H9 (cell line): ENCODE measurements around the gene SBK2. TPM values are rescaled to one million over a fixed set of nuclear protein-coding genes. Genes with fewer than 3 reads are reported as not detected.
A peak's percentile ranks its signal among the peaks of the same experiment; 100 is the strongest.

Source experiments
- DNase-seq: peaks from one replicate; pipeline ENCODE4 v3.0.0-alpha.2; 2017
- H2AFZ ChIP-seq: one replicate; pipeline ENCODE4 v1.6.1; 2013; ENCODE audit warnings: mild to moderate bottlenecking, low read length, control low read depth, moderate library complexity
- H2AK5ac ChIP-seq: 2 replicates; pipeline ENCODE4 v1.6.1; 2013; ENCODE audit warnings: low read length, control low read depth, mixed read lengths; ENCODE audit not compliant: insufficient read length
- H2BK120ac ChIP-seq: one replicate; pipeline ENCODE4 v1.6.1; 2013; ENCODE audit warnings: low read depth, mild to moderate bottlenecking, low read length, control low read depth, inconsistent platforms; ENCODE audit not compliant: poor library complexity, severe bottlenecking
- H2BK12ac ChIP-seq: 2 replicates; pipeline ENCODE4 v1.6.1; 2013; ENCODE audit warnings: low read length, control low read depth, mixed read lengths, low read depth; ENCODE audit not compliant: insufficient read length
- H2BK15ac ChIP-seq: 2 replicates; pipeline ENCODE4 v1.6.1; 2013; ENCODE audit warnings: low read depth, low read length, control low read depth
- H2BK20ac ChIP-seq: one replicate; pipeline ENCODE4 v1.6.1; 2013; ENCODE audit warnings: low read depth, mild to moderate bottlenecking, low read length, control low read depth, inconsistent platforms; ENCODE audit not compliant: poor library complexity, severe bottlenecking
- H2BK5ac ChIP-seq: 2 replicates; pipeline ENCODE4 v1.6.1; 2013; ENCODE audit warnings: low read length, control low read depth, mixed read lengths; ENCODE audit not compliant: insufficient read length
- H3K14ac ChIP-seq: 2 replicates; pipeline ENCODE4 v1.6.1; 2013; ENCODE audit warnings: low read length, control low read depth; ENCODE audit not compliant: insufficient read depth
- H3K18ac ChIP-seq: 2 replicates; pipeline ENCODE4 v1.6.1; 2013; ENCODE audit warnings: low read depth, mild to moderate bottlenecking, mixed read lengths, low read length, control low read depth; ENCODE audit not compliant: insufficient read length
- H3K23ac ChIP-seq: 2 replicates; pipeline ENCODE4 v1.6.1; 2013; ENCODE audit warnings: low read length, control low read depth, mixed read lengths, low read depth; ENCODE audit not compliant: insufficient read length
- H3K23me2 ChIP-seq: 2 replicates; pipeline ENCODE4 v1.6.1; 2013; ENCODE audit warnings: low read depth, mild to moderate bottlenecking, mixed read lengths, low read length, control low read depth; ENCODE audit not compliant: insufficient read length, poor library complexity, severe bottlenecking
- H3K27ac ChIP-seq: 2 replicates; pipeline ENCODE4 v1.5.1; 2013; ENCODE audit warnings: low read length, control low read depth, mixed read lengths, low read depth; ENCODE audit not compliant: insufficient read length
- H3K27me3 ChIP-seq: 2 replicates; pipeline ENCODE4 v1.6.1; 2013; ENCODE audit warnings: low read length, control low read depth, inconsistent platforms; ENCODE audit not compliant: insufficient read depth
- H3K4ac ChIP-seq: 2 replicates; pipeline ENCODE4 v1.6.1; 2013; ENCODE audit warnings: low read depth, mild to moderate bottlenecking, control low read depth, inconsistent platforms, low read length, moderate library complexity
- H3K4me1 ChIP-seq: 2 replicates; pipeline ENCODE4 v1.6.1; 2013; ENCODE audit warnings: low read length, control low read depth, inconsistent platforms; ENCODE audit not compliant: insufficient read depth
- H3K4me2 ChIP-seq: 2 replicates; pipeline ENCODE4 v1.6.1; 2013; ENCODE audit warnings: low read length, control low read depth, mixed read lengths; ENCODE audit not compliant: insufficient read length, insufficient read depth
- H3K56ac ChIP-seq: 2 replicates; pipeline ENCODE4 v1.6.1; 2013; ENCODE audit warnings: low read depth, mild to moderate bottlenecking, mixed read lengths, low read length, control low read depth; ENCODE audit not compliant: insufficient read length
- H3K79me1 ChIP-seq: 2 replicates; pipeline ENCODE4 v1.6.1; 2013; ENCODE audit warnings: low read depth, mild to moderate bottlenecking, moderate library complexity, low read length, control low read depth, inconsistent platforms; ENCODE audit not compliant: insufficient read depth, poor library complexity, severe bottlenecking
- H3K79me2 ChIP-seq: 2 replicates; pipeline ENCODE4 v1.6.1; 2013; ENCODE audit warnings: low read length, control low read depth, inconsistent platforms; ENCODE audit not compliant: insufficient read depth
- H3K9ac ChIP-seq: 2 replicates; pipeline ENCODE4 v1.6.1; 2013; ENCODE audit warnings: low read length, control low read depth, mixed read lengths; ENCODE audit not compliant: insufficient read length; ENCODE audit errors: extremely low read depth
- H3K9me3 ChIP-seq: one replicate; pipeline ENCODE4 v1.6.1; 2013; ENCODE audit warnings: low read depth, low read length, inconsistent platforms; ENCODE audit not compliant: control insufficient read depth
- H3T11ph ChIP-seq: one replicate; pipeline ENCODE4 v1.6.1; 2013; ENCODE audit warnings: mild to moderate bottlenecking, low read length, control low read depth, inconsistent platforms
- H4K20me1 ChIP-seq: one replicate; pipeline ENCODE4 v1.6.1; 2013; ENCODE audit not compliant: control insufficient read depth, insufficient read length, insufficient read depth
- H4K5ac ChIP-seq: 2 replicates; pipeline ENCODE4 v1.6.1; 2013; ENCODE audit warnings: low read depth, mild to moderate bottlenecking, mixed read lengths, low read length, control low read depth; ENCODE audit not compliant: insufficient read length
- H4K8ac ChIP-seq: replicated peaks from 2 replicates; pipeline ENCODE4 v1.6.1; 2013; ENCODE audit warnings: low read length, control low read depth, mixed read lengths, low read depth; ENCODE audit not compliant: insufficient read length
- H4K91ac ChIP-seq: 2 replicates; pipeline ENCODE4 v1.6.1; 2013; ENCODE audit warnings: low read depth, mild to moderate bottlenecking, moderate library complexity, mixed read lengths, low read length, control low read depth; ENCODE audit not compliant: insufficient read length
- H3K27ac Mint-ChIP-seq, 3 experiments: 2 replicates in 2 of 3; 3 replicates in 1 of 3; pipeline ENCODE4 v1.8.0; 2020 to 2021; ENCODE audit warnings: mixed read lengths in 3 of 3, mild to moderate bottlenecking in 1 of 3, moderate library complexity in 1 of 3
- H3K27me3 Mint-ChIP-seq: 2 replicates; pipeline ENCODE4 v1.8.0; 2021; ENCODE audit warnings: low read depth, mild to moderate bottlenecking, moderate library complexity, mixed read lengths
- H3K36me3 Mint-ChIP-seq, 3 experiments: 2 replicates in 2 of 3; 3 replicates in 1 of 3; pipeline ENCODE4 v1.8.0; 2020 to 2021; ENCODE audit warnings: low read depth in 3 of 3, mixed read lengths in 3 of 3; ENCODE audit not compliant: insufficient read depth in 1 of 3
- H3K4me1 Mint-ChIP-seq, 2 experiments: 2 replicates each; pipeline ENCODE4 v1.8.0; 2020; ENCODE audit warnings: mixed read lengths in 2 of 2
- H3K4me3 Mint-ChIP-seq, 2 experiments: 2 replicates in 1 of 2; 3 replicates in 1 of 2; pipeline ENCODE4 v1.8.0; 2020 to 2021; ENCODE audit warnings: mild to moderate bottlenecking in 2 of 2, mixed read lengths in 2 of 2, moderate library complexity in 1 of 2
- H3K9me3 Mint-ChIP-seq, 2 experiments: 2 replicates in 1 of 2; 3 replicates in 1 of 2; pipeline ENCODE4 v1.8.0; 2020; ENCODE audit warnings: mild to moderate bottlenecking in 2 of 2, mixed read lengths in 2 of 2, moderate library complexity in 1 of 2
- WGBS: extraction: QIAGEN DNeasy Blood & Tissue Kit; methylation state at CpG from one replicate; pipeline ENCODE4 v1.1.7; 2013; ENCODE audit warnings: missing lambda C conversion rate, low lambda C conversion rate, mixed read lengths; ENCODE audit not compliant: insufficient read length; ENCODE audit errors: extremely low coverage; 5-methylcytosine and 5-hydroxymethylcytosine counted together
- total RNA-seq: library from RNA; stranded (reverse); gene quantifications from 2 replicates; pipeline ENCODE4 v1.2.1, GENCODE V29; 2021
- TF ChIP-seq, protein P1 (sequence below): fragments of 200-600 bp; sonication (generic); conservative IDR thresholded peaks from 3 replicates; pipeline ENCODE4 v1.8.0; 2021; ENCODE audit warnings: antibody characterized with exemption, mild to moderate bottlenecking

SBK2 gene
- total RNA-seq, 1 experiment from 2014 or later, result 2.8 TPM

DNA sequence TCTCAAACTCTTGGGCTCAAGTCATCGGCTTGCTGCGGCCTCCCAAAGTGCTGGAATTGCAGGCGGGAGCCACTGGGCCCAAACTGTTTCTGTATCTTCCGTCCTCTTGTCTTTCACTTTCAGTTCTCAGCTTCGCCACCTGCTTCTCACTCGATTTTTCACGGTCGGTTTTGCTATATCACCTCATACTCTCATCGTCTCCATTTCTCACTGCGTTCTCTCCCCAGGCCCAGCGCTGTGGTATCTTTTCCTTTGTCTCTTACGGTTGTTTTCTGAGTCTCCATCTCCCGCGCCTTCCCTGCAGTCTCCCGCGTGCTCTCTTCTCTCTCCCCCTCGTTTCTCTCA is 33.8 kb downstream of the SBK2 start:
- H3K9me3 ChIP-seq, result no peaks in the 10 kb centered on the region
- no peaks in the 10 kb centered on the region for H3K79me1 ChIP-seq
- no CpG with 5 or more reads among the region's 17 CpGs for WGBS
- Mint-ChIP-seq H3K4me3 (peak overlapping the region in 1 of 2 experiments; percentile 11; a peak in 1 of 5 replicates), H3K36me3 (peaks cover 3 to 8% (median 7%) of the 10 kb centered on the region in 3 experiments), H3K27me3 (peaks cover 75% of the 10 kb centered on the region), H3K27ac (no peak overlapping the region), H3K9me3 (peaks cover 11 to 19% of the 10 kb centered on the region in 2 experiments), H3K4me1 (0 out of 4 replicates have a peak, but pooled peaks cover 0 to 2% of the 10 kb centered on the region in 2 experiments)
- no peak overlapping the region for H3K27ac ChIP-seq
- no peaks in the 10 kb centered on the region for H3K4me1 ChIP-seq
- DNase-seq, result no peak
- H3K27me3 ChIP-seq, result peaks cover 5% of the 10 kb centered on the region
- H3K56ac ChIP-seq, result no peak overlapping the region
- no peak overlapping the region for H2BK5ac ChIP-seq
- H3K18ac ChIP-seq, result no peak overlapping the region
- H2BK12ac ChIP-seq, result no peak overlapping the region
- H3K23ac ChIP-seq, result no peak overlapping the region
- no peak overlapping the region for H2BK20ac ChIP-seq
- H4K5ac ChIP-seq, result no peak overlapping the region
- no peaks in the 10 kb centered on the region for H4K20me1 ChIP-seq
- no peak overlapping the region for H3K4ac ChIP-seq
- no peak overlapping the region for H2BK15ac ChIP-seq
- no peak overlapping the region for H2AFZ ChIP-seq
- H2AK5ac ChIP-seq, result no peak overlapping the region
- H4K91ac ChIP-seq, result no peak overlapping the region
- no peaks in the 10 kb centered on the region for H3K23me2 ChIP-seq
- TF ChIP-seq, protein P1, sequence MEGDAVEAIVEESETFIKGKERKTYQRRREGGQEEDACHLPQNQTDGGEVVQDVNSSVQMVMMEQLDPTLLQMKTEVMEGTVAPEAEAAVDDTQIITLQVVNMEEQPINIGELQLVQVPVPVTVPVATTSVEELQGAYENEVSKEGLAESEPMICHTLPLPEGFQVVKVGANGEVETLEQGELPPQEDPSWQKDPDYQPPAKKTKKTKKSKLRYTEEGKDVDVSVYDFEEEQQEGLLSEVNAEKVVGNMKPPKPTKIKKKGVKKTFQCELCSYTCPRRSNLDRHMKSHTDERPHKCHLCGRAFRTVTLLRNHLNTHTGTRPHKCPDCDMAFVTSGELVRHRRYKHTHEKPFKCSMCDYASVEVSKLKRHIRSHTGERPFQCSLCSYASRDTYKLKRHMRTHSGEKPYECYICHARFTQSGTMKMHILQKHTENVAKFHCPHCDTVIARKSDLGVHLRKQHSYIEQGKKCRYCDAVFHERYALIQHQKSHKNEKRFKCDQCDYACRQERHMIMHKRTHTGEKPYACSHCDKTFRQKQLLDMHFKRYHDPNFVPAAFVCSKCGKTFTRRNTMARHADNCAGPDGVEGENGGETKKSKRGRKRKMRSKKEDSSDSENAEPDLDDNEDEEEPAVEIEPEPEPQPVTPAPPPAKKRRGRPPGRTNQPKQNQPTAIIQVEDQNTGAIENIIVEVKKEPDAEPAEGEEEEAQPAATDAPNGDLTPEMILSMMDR, result no peak
- no peak overlapping the region for H4K8ac ChIP-seq
- H3K79me2 ChIP-seq, result no peaks in the 10 kb centered on the region
- no peak overlapping the region for H2BK120ac ChIP-seq
- H3K14ac ChIP-seq, result no peak overlapping the region
- H3K9ac ChIP-seq, result no peak overlapping the region
- no peak overlapping the region for H3K4me2 ChIP-seq
- no peak overlapping the region for H3T11ph ChIP-seq
